ENCODE results near the gene CEPT1.
A peak's percentile ranks its signal among the peaks of the same experiment; 100 is the strongest.

CEPT1 gene

DNA sequence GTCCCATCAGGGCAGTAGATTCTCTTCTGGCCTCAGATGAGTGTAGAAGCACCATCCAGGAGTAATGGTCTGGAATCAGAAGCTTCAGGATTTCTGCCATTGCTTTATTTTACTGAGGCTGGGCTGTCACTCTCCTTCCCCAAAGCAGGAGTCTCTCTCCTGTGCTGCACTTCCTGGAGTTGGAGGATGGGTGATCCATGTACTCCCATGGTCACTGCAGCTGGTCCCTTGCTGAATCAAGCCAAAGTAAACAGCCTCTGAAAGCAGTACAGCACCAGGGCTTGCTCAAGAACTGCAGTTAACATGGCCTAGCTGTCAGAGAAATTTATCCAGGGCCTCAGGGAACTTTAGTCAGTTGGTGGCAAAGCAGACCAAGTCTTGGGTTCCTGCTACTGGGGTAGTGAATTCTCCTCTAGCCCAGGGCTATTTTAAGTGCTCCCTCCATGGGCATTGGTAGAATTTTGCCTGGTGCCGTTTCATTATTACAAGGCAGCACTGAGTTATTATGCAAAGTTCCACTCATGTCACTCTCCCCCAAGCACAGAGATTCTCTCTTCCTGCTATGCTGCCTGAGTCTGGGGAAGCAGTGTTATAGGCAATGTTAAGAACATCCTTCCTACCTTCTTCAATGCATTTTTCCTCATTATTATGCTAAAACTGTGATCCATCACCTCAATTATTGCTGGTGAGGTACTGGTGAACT is 29.7 kb upstream of the CEPT1 start:
- Histone ChIP-seq H3K4me3 (ENCODE audit: insufficient read depth, low read length, poor library complexity, severe bottlenecking) (no peak overlapping the region), H3F3A (ENCODE audit: insufficient read depth) (peaks cover 10% of the 10 kb centered on the region; the same call in 1 of the 2 replicates), H3K9me2 (replicated peaks; ENCODE audit: insufficient read depth, low read length) (no peaks in the 10 kb centered on the region), H3K79me2 (ENCODE audit: insufficient read depth, low read length) (no peaks in the 10 kb centered on the region), H3K27me3 (ENCODE audit: low read length) (no peaks in the 10 kb centered on the region), H3K9me3 (ENCODE audit: insufficient read depth, low read length) (no peaks in the 10 kb centered on the region), H4K20me1 (ENCODE audit: low read depth, low read length) (no peaks in the 10 kb centered on the region), H3K36me3 (ENCODE audit: low read length) (peaks cover 14% of the 10 kb centered on the region), H3K27ac (ENCODE audit: low read depth, low read length) (no peak overlapping the region), H3K9ac (ENCODE audit: low read length) (no peak overlapping the region), H2AFZ (ENCODE audit: low read depth, low read length, severe bottlenecking) (no peak overlapping the region), H3K4me2 (ENCODE audit: low read depth, low read length, poor library complexity, severe bottlenecking) (no peak overlapping the region)
- TF ChIP-seq, protein P1, sequence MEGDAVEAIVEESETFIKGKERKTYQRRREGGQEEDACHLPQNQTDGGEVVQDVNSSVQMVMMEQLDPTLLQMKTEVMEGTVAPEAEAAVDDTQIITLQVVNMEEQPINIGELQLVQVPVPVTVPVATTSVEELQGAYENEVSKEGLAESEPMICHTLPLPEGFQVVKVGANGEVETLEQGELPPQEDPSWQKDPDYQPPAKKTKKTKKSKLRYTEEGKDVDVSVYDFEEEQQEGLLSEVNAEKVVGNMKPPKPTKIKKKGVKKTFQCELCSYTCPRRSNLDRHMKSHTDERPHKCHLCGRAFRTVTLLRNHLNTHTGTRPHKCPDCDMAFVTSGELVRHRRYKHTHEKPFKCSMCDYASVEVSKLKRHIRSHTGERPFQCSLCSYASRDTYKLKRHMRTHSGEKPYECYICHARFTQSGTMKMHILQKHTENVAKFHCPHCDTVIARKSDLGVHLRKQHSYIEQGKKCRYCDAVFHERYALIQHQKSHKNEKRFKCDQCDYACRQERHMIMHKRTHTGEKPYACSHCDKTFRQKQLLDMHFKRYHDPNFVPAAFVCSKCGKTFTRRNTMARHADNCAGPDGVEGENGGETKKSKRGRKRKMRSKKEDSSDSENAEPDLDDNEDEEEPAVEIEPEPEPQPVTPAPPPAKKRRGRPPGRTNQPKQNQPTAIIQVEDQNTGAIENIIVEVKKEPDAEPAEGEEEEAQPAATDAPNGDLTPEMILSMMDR (IDR thresholded peaks at IDR 0.05; ENCODE audit: insufficient read depth, low read length, poor library complexity, severe bottlenecking) = no peak
- no peak for TF ChIP-seq EZH2phosphoT487 (conservative IDR thresholded peaks at IDR 0.05; ENCODE audit: low read length)

GRCh38 chr1:111116496-111116895 is 23.5 kb upstream of the CEPT1 start:
- no peak overlapping the region for H3K9ac ChIP-seq (ENCODE audit: low read length)
- no peaks in the 10 kb centered on the region for H3K27me3 ChIP-seq (ENCODE audit: low read length)
- H2AFZ ChIP-seq (ENCODE audit: low read depth, low read length, severe bottlenecking) = no peak overlapping the region
- 0 out of 2 replicates have a peak, but pooled peaks cover 4% of the 10 kb centered on the region for H3K79me2 ChIP-seq (ENCODE audit: insufficient read depth, low read length)
- no peaks in the 10 kb centered on the region for H4K20me1 ChIP-seq (ENCODE audit: low read depth, low read length)
- H3K9me3 ChIP-seq (ENCODE audit: insufficient read depth, low read length) = no peaks in the 10 kb centered on the region
- no peak overlapping the region for H3K27ac ChIP-seq (ENCODE audit: low read depth, low read length)
- TF ChIP-seq EZH2phosphoT487 (conservative IDR thresholded peaks at IDR 0.05; ENCODE audit: low read length) = no peak
- TF ChIP-seq, protein P1 (IDR thresholded peaks at IDR 0.05; ENCODE audit: insufficient read depth, low read length, poor library complexity, severe bottlenecking) = no peak
- no peak overlapping the region for H3K4me2 ChIP-seq (ENCODE audit: low read depth, low read length, poor library complexity, severe bottlenecking)
- peaks cover 56% of the 10 kb centered on the region for H3K36me3 ChIP-seq (ENCODE audit: low read length)
- H3K9me2 ChIP-seq (replicated peaks; ENCODE audit: insufficient read depth, low read length) = no peaks in the 10 kb centered on the region
- H3K4me3 ChIP-seq (ENCODE audit: insufficient read depth, low read length, poor library complexity, severe bottlenecking) = no peak overlapping the region
- H3F3A ChIP-seq (ENCODE audit: insufficient read depth) = peaks cover 9% of the 10 kb centered on the region; the same call in 1 of the 2 replicates

GRCh38 chr1:111126354-111126753 is 13.7 kb upstream of the CEPT1 start:
- H3K9me3 ChIP-seq (ENCODE audit: insufficient read depth, low read length) = no peaks in the 10 kb centered on the region
- no peaks in the 10 kb centered on the region for H4K20me1 ChIP-seq (ENCODE audit: low read depth, low read length)
- peak overlapping the region; percentile 93 for H3K4me2 ChIP-seq (ENCODE audit: low read depth, low read length, poor library complexity, severe bottlenecking)
- peak overlapping the region; percentile 50 for H3K4me3 ChIP-seq (ENCODE audit: insufficient read depth, low read length, poor library complexity, severe bottlenecking)
- H3K79me2 ChIP-seq (ENCODE audit: insufficient read depth, low read length) = peaks cover 23% of the 10 kb centered on the region
- no peaks in the 10 kb centered on the region for H3K9me2 ChIP-seq (replicated peaks; ENCODE audit: insufficient read depth, low read length)
- H3K36me3 ChIP-seq (ENCODE audit: low read length) = peaks cover 57% of the 10 kb centered on the region
- no peak overlapping the region for H2AFZ ChIP-seq (ENCODE audit: low read depth, low read length, severe bottlenecking)
- no peak for TF ChIP-seq EZH2phosphoT487 (conservative IDR thresholded peaks at IDR 0.05; ENCODE audit: low read length)
- TF ChIP-seq, protein P1 (IDR thresholded peaks at IDR 0.05; ENCODE audit: insufficient read depth, low read length, poor library complexity, severe bottlenecking) = no peak
- peak overlapping the region; percentile 100 for H3K27ac ChIP-seq (ENCODE audit: low read depth, low read length)
- H3K27me3 ChIP-seq (ENCODE audit: low read length) = no peaks in the 10 kb centered on the region
- no peak overlapping the region; the same call in 1 of the 2 replicates for H3K9ac ChIP-seq (ENCODE audit: low read length)
- H3F3A ChIP-seq (ENCODE audit: insufficient read depth) = peaks cover 49% of the 10 kb centered on the region
